ENCODE measurements around the gene MACF1. TPM values are rescaled to one million over a fixed set of nuclear protein-coding genes. Genes with fewer than 3 reads are reported as not detected.

MACF1 gene
- total RNA-seq, 1 experiment from 2014 or later = 189 TPM

- no peaks in the 10 kb centered on the region for H3K4me1 ChIP-seq (replicated peaks; ENCODE audit: insufficient read depth)
- no peaks in the 10 kb centered on the region for H3K9me2 ChIP-seq (ENCODE audit: insufficient read depth)
- no peaks in the 10 kb centered on the region for H3K27me3 ChIP-seq (ENCODE audit: insufficient read depth, low read depth)
- TF ChIP-seq CTCF (conservative IDR thresholded peaks at IDR 0.05) = no peak
- no peak for TF ChIP-seq EZH2 (IDR thresholded peaks at IDR 0.05; ENCODE audit: low read depth)
- H3K27ac ChIP-seq = no peak overlapping the region
- no peaks in the 10 kb centered on the region for H3K79me2 ChIP-seq (ENCODE audit: low read depth)
- POLR2A ChIA-PET (ENCODE audit: unreplicated experiment) = no interaction called here
- no peak overlapping the region for H2AFZ ChIP-seq
- no TSS peak for BruUV-seq (replicated peaks)
- no peaks in the 10 kb centered on the region for H3K36me3 ChIP-seq (ENCODE audit: low read depth)
- no peaks in the 10 kb centered on the region for H3F3A ChIP-seq (ENCODE audit: insufficient read depth, low read depth)
- H4K20me1 ChIP-seq (ENCODE audit: insufficient read depth) = no peaks in the 10 kb centered on the region
- no peak overlapping the region for H3K4me3 ChIP-seq
- H3K9me3 ChIP-seq (ENCODE audit: insufficient read depth, low read depth) = no peaks in the 10 kb centered on the region
- H3K4me2 ChIP-seq = no peak overlapping the region
- DNase-seq = no peak
- intact Hi-C loops (cut with micrococcal nuclease; ENCODE audit: unreplicated experiment) = no loop called here
- CTCF ChIA-PET = no interaction called here
These were observed 130.7 kb downstream of the MACF1 start for GRCh38 chr1:39335216-39335615.

- ChIA-PET POLR2A (ENCODE audit: unreplicated experiment) (no interaction called here), CTCF (no interaction called here)
- H3K36me3 ChIP-seq (ENCODE audit: low read depth) = no peaks in the 10 kb centered on the region
- no peak overlapping the region for H3K4me2 ChIP-seq
- no peak overlapping the region for H2AFZ ChIP-seq
- H3K4me3 ChIP-seq = no peak overlapping the region
- intact Hi-C loops (cut with micrococcal nuclease; ENCODE audit: unreplicated experiment) = no loop called here
- no TSS peak for BruUV-seq (replicated peaks)
- H3F3A ChIP-seq (ENCODE audit: insufficient read depth, low read depth) = no peaks in the 10 kb centered on the region
- H3K9me2 ChIP-seq (ENCODE audit: insufficient read depth) = no peaks in the 10 kb centered on the region
- H3K79me2 ChIP-seq (ENCODE audit: low read depth) = no peaks in the 10 kb centered on the region
- H3K27me3 ChIP-seq (ENCODE audit: insufficient read depth, low read depth) = no peaks in the 10 kb centered on the region
- no peak overlapping the region for H3K27ac ChIP-seq
- TF ChIP-seq CTCF (conservative IDR thresholded peaks at IDR 0.05) = no peak
- TF ChIP-seq EZH2 (IDR thresholded peaks at IDR 0.05; ENCODE audit: low read depth) = no peak
- no peaks in the 10 kb centered on the region for H3K9me3 ChIP-seq (ENCODE audit: insufficient read depth, low read depth)
- no peaks in the 10 kb centered on the region for H3K4me1 ChIP-seq (replicated peaks; ENCODE audit: insufficient read depth)
- DNase-seq = no peak
- no peaks in the 10 kb centered on the region for H4K20me1 ChIP-seq (ENCODE audit: insufficient read depth)
These were observed 132.6 kb downstream of the MACF1 start for GRCh38 chr1:39337067-39337466.

GRCh38 chr1:39342776-39343175, 138.3 kb downstream of the MACF1 start:
- BruUV-seq (replicated peaks) = no TSS peak
- no peak overlapping the region for H3K27ac ChIP-seq
- H3K4me2 ChIP-seq = no peak overlapping the region
- H4K20me1 ChIP-seq (ENCODE audit: insufficient read depth) = no peaks in the 10 kb centered on the region
- no peaks in the 10 kb centered on the region for H3K9me3 ChIP-seq (ENCODE audit: insufficient read depth, low read depth)
- H3K27me3 ChIP-seq (ENCODE audit: insufficient read depth, low read depth) = no peaks in the 10 kb centered on the region
- no peak overlapping the region for H2AFZ ChIP-seq
- intact Hi-C loops (cut with micrococcal nuclease; ENCODE audit: unreplicated experiment) = no loop called here
- no peaks in the 10 kb centered on the region for H3F3A ChIP-seq (ENCODE audit: insufficient read depth, low read depth)
- no peaks in the 10 kb centered on the region for H3K9me2 ChIP-seq (ENCODE audit: insufficient read depth)
- TF ChIP-seq CTCF (conservative IDR thresholded peaks at IDR 0.05) (no peak), EZH2 (IDR thresholded peaks at IDR 0.05; ENCODE audit: low read depth) (no peak)
- CTCF ChIA-PET = no interaction called here
- no peak overlapping the region for H3K4me3 ChIP-seq
- no peaks in the 10 kb centered on the region for H3K79me2 ChIP-seq (ENCODE audit: low read depth)
- POLR2A ChIA-PET (ENCODE audit: unreplicated experiment) = no interaction called here
- no peaks in the 10 kb centered on the region for H3K4me1 ChIP-seq (replicated peaks; ENCODE audit: insufficient read depth)
- H3K36me3 ChIP-seq (ENCODE audit: low read depth) = no peaks in the 10 kb centered on the region; the same call in 1 of the 2 replicates
- no peak for DNase-seq

All from PC-9 (cell line).